HG02970 (cell line): ENCODE measurements around the gene INO80.
"Not testable (repeated sequence)": the region's sequence is repeated elsewhere in the genome, so short reads cannot be mapped to it uniquely, and the experiment has no call there.

Experiments used
- ATAC-seq: cut with Tn5 transposase; IDR thresholded peaks from one replicate; pipeline ENCODE4 v1.9.1; 2021; ENCODE audit warnings: mild to moderate bottlenecking, moderate library complexity, moderate number of reproducible peaks; ENCODE audit not compliant: unreplicated experiment, low FRiP score

INO80 gene

GRCh38 chr15:40976819-40977218 lies 139.3 kb downstream of the INO80 start:
- no peak for ATAC-seq

- no peak for ATAC-seq
These were observed 141.2 kb downstream of the INO80 start for GRCh38 chr15:40974879-40975278.

GRCh38 chr15:40969363-40969762 lies 146.7 kb downstream of the INO80 start:
- no peak for ATAC-seq

GRCh38 chr15:40968290-40969085 lies 147.6 kb downstream of the INO80 start:
- no peak for ATAC-seq

- no peak for ATAC-seq
These were observed 151.4 kb downstream of the INO80 start for GRCh38 chr15:40964634-40965033.

GRCh38 chr15:40964006-40964405 lies 152.1 kb downstream of the INO80 start:
- ATAC-seq, result no peak

- ATAC-seq, result no peak
These were observed 152.9 kb downstream of the INO80 start for GRCh38 chr15:40963201-40963600.

- not testable (repeated sequence) for ATAC-seq
These were observed 153.8 kb downstream of the INO80 start for GRCh38 chr15:40962317-40962716.

- not testable (repeated sequence) for ATAC-seq
These were observed 154.3 kb downstream of the INO80 start for GRCh38 chr15:40961740-40962139.

GRCh38 chr15:40960925-40961324 lies 155.2 kb downstream of the INO80 start:
- ATAC-seq, result no peak

GRCh38 chr15:40960151-40960885 lies 155.8 kb downstream of the INO80 start:
- no peak for ATAC-seq

GRCh38 chr15:40959331-40960141 lies 156.5 kb downstream of the INO80 start:
- ATAC-seq, result no peak

- no peak for ATAC-seq
These were observed 157.4 kb downstream of the INO80 start for GRCh38 chr15:40958723-40959122.

- ATAC-seq, result no peak
These were observed 157.9 kb downstream of the INO80 start for GRCh38 chr15:40958146-40958545.

- ATAC-seq, result no peak
These were observed 158.5 kb downstream of the INO80 start for GRCh38 chr15:40957581-40958051.

GRCh38 chr15:40957041-40957555 lies 159.0 kb downstream of the INO80 start:
- no peak for ATAC-seq

GRCh38 chr15:40956541-40956982 lies 159.5 kb downstream of the INO80 start:
- ATAC-seq, result no peak

GRCh38 chr15:40955930-40956540 lies 160.0 kb downstream of the INO80 start:
- no peak for ATAC-seq

- no peak for ATAC-seq
These were observed 160.8 kb downstream of the INO80 start for GRCh38 chr15:40955141-40955903.
